Adrenal gland (tissue), 5 donors: ENCODE data around the gene AKT1S1.

ENCODE experiments used
- POLR2A ChIP-seq, 2 donors: fragments of 450-650 bp; IDR thresholded peaks; one replicate each; pipeline ENCODE4 v1.6.1; 2017; ENCODE audit warnings: antibody characterized with exemption in 2 of 2, mild to moderate bottlenecking in 2 of 2, moderate library complexity in 1 of 2
- TF ChIP-seq, protein P1 (sequence below), 6 experiments: fragments of 450-650 bp in 4 of 6; fragments of 200-600 bp in 2 of 6; sonication (generic) in 1 of 6; IDR thresholded peaks; 1 replicate in 5 of 6; 2 replicates in 1 of 6; pipeline versions ENCODE4 v1.5.1 to v1.8.0; 2016 to 2021; ENCODE audit warnings: antibody characterized with exemption in 6 of 6, mild to moderate bottlenecking in 2 of 6, moderate library complexity in 1 of 6
- donor health status: DM: no; HTN: no; CAD: no.

GRCh38 chr19:49911381-49912145, 34.4 kb upstream of the AKT1S1 start:
- no peak for TF ChIP-seq POLR2A (IDR thresholded peaks at IDR 0.05)
- TF ChIP-seq, protein P1, sequence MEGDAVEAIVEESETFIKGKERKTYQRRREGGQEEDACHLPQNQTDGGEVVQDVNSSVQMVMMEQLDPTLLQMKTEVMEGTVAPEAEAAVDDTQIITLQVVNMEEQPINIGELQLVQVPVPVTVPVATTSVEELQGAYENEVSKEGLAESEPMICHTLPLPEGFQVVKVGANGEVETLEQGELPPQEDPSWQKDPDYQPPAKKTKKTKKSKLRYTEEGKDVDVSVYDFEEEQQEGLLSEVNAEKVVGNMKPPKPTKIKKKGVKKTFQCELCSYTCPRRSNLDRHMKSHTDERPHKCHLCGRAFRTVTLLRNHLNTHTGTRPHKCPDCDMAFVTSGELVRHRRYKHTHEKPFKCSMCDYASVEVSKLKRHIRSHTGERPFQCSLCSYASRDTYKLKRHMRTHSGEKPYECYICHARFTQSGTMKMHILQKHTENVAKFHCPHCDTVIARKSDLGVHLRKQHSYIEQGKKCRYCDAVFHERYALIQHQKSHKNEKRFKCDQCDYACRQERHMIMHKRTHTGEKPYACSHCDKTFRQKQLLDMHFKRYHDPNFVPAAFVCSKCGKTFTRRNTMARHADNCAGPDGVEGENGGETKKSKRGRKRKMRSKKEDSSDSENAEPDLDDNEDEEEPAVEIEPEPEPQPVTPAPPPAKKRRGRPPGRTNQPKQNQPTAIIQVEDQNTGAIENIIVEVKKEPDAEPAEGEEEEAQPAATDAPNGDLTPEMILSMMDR (IDR thresholded peaks at IDR 0.05) = no peak
